ENCODE results near the gene KLK12. TPM values are rescaled to one million over a fixed set of nuclear protein-coding genes. Genes with fewer than 3 reads are reported as not detected.

KLK12 gene
- total RNA-seq, 2 experiments from 2014 or later: not detected

GRCh38 chr19:51018745-51019543 is 15.9 kb downstream of the KLK12 start:
- ChIA-PET CTCF (interaction anchor here (1.1 kb wide), 1 partner anchor 139 kb away, joined by 3 read pairs; no protein-coding TSS in a partner anchor), POLR2A (no interaction called here)
- no peak for TF ChIP-seq CTCF (IDR thresholded peaks at IDR 0.05)
- no peaks in the 10 kb centered on the region for H3K9me3 Mint-ChIP-seq
- intact Hi-C loops (cut with micrococcal nuclease): no loop called here
- no peaks in the 10 kb centered on the region for H3K36me3 Mint-ChIP-seq (ENCODE audit: low read depth)
- H3K27ac Mint-ChIP-seq: no peak overlapping the region
- peaks cover 14% of the 10 kb centered on the region for H3K4me1 Mint-ChIP-seq (ENCODE audit: low read depth)
- ATAC-seq (no peak), DNase-seq (no peak)
- H3K4me3 Mint-ChIP-seq: peak overlapping the region; percentile 34
- peaks cover 62% of the 10 kb centered on the region for H3K27me3 Mint-ChIP-seq

DNA sequence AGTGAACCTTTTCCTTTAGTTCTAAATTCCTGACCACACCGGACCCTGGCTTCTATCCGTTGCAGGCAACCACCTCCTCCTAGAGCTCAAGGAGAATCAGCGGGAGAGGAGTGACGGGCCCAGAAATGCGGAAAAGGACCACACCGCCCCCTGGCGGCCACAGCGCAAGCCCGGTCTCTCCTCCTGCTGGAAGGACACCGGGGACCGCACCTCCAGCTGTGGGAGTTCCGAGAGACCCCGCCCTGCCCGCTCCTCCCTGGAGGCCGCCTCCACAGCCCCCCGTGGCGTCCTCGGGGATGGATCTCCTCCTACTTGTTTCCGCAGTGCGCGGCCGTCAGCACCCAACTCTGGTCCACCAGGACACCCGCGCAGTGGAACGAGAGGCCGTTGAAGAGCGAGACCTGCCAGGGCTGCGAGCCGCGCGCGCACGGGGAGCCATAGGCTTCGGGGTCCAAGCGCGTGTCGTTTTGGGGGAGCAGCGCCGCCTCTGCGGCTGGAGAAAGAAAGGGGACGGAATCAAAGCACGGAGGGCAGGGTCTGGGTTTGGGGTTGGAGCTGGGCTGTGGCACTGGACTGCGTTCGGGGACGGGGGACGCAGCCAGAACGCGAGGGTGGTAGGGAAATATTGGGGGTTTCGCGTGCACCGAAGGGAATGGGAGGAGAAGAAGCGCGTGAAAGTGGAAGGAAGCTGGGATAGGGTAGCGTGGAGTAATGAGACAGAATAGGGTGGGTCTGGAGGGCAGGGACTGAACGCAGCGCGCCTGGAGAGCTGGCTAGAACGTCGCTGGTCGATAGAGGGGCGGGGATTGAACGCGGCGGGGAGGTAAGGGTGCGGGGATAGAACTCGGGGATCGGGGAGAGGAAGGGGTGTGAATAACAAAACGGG is 17.8 kb downstream of the KLK12 start:
- ChIA-PET POLR2A (interaction anchor here (0.6 to 0.8 kb wide), 3 partner anchors 84 to 182 kb away, joined by 3 read pairs; no protein-coding TSS in a partner anchor), CTCF (interaction anchor here (1.0 to 1.6 kb wide), 4 partner anchors 10 to 87 kb away, joined by 3 to 5 read pairs (median 4); no protein-coding TSS in a partner anchor)
- DNase-seq (peak; percentile 31), ATAC-seq (no peak)
- no peaks in the 10 kb centered on the region for H3K9me3 Mint-ChIP-seq
- peaks cover 14% of the 10 kb centered on the region for H3K4me1 Mint-ChIP-seq (ENCODE audit: low read depth)
- H3K27me3 Mint-ChIP-seq: peaks cover 52% of the 10 kb centered on the region
- no peak overlapping the region for H3K27ac Mint-ChIP-seq
- peak; percentile 49 for TF ChIP-seq CTCF (IDR thresholded peaks at IDR 0.05)
- H3K4me3 Mint-ChIP-seq: no peak overlapping the region
- H3K36me3 Mint-ChIP-seq (ENCODE audit: low read depth): no peaks in the 10 kb centered on the region
- intact Hi-C loops (cut with micrococcal nuclease): no loop called here

DNA sequence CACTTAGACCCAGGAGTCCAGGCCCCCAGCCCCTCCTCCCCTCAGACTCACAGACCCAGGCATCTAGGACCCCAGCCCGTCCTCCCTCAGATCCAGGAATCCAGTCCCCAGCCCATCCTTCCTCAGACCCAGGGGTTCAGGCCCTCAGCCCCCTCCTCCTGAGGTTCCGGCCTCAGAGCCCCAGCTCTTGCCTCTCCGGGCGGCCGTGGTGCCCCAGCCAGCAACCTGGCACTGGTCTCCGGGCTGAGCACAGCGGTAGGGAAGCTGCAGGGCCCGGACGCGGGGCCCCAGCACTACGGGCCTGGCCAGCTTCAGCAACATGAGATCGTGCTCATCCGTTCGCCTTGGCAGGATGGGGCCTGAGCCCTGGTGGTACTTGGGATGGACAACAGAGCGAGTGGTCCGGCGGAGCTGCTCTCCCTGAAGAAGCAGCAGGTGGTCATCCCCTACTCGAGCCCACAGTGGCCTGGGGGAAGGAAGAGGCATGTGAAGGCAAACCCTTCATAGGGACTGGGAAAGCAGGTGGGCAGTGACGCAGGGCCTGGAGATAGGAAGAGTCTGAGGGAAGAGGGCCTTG is 19.0 kb downstream of the KLK12 start:
- no peak for ATAC-seq
- no peak for DNase-seq
- H3K9me3 Mint-ChIP-seq: no peaks in the 10 kb centered on the region
- no peak for TF ChIP-seq CTCF (IDR thresholded peaks at IDR 0.05)
- peaks cover 55% of the 10 kb centered on the region for H3K27me3 Mint-ChIP-seq
- CTCF ChIA-PET: interaction anchor here (1.0 kb wide), 1 partner anchor 12 kb away, joined by 3 read pairs; no protein-coding TSS in a partner anchor
- no peak overlapping the region for H3K27ac Mint-ChIP-seq
- POLR2A ChIA-PET: no interaction called here
- no peak overlapping the region for H3K4me3 Mint-ChIP-seq
- H3K4me1 Mint-ChIP-seq (ENCODE audit: low read depth): peaks cover 14% of the 10 kb centered on the region
- H3K36me3 Mint-ChIP-seq (ENCODE audit: low read depth): no peaks in the 10 kb centered on the region
- intact Hi-C loops (cut with micrococcal nuclease): no loop called here

DNA sequence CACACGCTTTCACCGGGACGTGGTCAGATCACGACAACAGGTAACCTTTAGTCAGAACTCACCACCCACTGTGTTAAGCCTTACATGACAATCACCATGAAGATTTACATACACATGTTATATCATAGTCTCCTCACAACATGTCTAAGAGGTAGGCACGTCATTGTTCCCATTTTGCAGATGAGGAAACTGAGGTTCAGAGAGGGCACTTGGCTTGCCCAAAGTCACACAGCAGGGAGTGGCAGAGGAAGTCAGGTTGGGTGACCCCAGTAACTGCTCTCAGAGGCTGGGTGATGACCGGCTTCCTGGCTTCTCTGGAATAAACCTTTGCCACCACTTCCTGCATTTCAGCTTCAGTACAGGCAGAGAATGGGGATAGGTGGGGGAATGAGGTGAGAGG is 20.6 kb downstream of the KLK12 start:
- Mint-ChIP-seq H3K36me3 (ENCODE audit: low read depth) (no peaks in the 10 kb centered on the region), H3K4me1 (ENCODE audit: low read depth) (peaks cover 10% of the 10 kb centered on the region), H3K9me3 (no peaks in the 10 kb centered on the region), H3K27ac (no peak overlapping the region), H3K27me3 (peaks cover 51% of the 10 kb centered on the region), H3K4me3 (no peak overlapping the region)
- ATAC-seq (no peak), DNase-seq (no peak)
- POLR2A ChIA-PET: no interaction called here
- TF ChIP-seq CTCF (IDR thresholded peaks at IDR 0.05): no peak
- intact Hi-C loops (cut with micrococcal nuclease): no loop called here
- CTCF ChIA-PET: no interaction called here

All from activated CD8-positive, alpha-beta T cell treated with anti-CD3 and anti-CD28 coated beads for 36 hours (primary cell).